GM13977 (cell line): ENCODE data around the gene PDGFRB.
A peak's percentile ranks its signal among the peaks of the same experiment; 100 is the strongest.

Source experiments
- DNase-seq: peaks from one replicate; pipeline ENCODE4 v3.0.0; 2012; ENCODE audit warnings: low spot score
- in situ Hi-C: fragments of 300-500 bp; cut with MboI; formaldehyde crosslinking; loops from one replicate; pipeline ENCODE4 v1.12.0; 2022; ENCODE audit warnings: low sequenced_read_pairs, low pct_unique_long_range_greater_than_20kb, mixed read lengths, inconsistent platforms; ENCODE audit not compliant: unreplicated experiment
- TF ChIP-seq, protein P1 (sequence below): IDR thresholded peaks from 2 replicates; pipeline ENCODE4 v1.5.1; 2012; ENCODE audit warnings: mild to moderate bottlenecking, control low read depth; ENCODE audit not compliant: insufficient read depth; ENCODE audit errors: extremely low read depth, missing control alignments

Gene PDGFRB

DNA sequence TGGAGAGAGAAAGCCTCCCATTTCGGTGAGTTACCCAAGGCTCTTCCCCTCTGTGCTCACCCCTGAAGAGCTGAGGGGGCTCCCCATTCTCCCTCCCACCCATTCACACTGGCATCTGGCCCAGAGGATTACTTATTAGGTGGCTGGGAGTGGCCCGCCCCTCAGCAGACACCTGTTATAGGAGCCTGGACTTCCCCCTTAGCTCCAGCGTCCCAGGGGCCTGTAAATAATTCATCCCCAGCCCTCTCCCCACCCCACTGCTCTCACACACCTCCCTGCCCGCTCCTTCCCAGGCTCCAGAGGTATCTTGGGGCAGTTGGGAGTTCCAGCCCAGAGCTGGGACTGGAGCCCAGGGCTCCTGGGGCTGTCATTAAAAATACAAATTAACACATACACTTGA, 22.6 kb upstream of the PDGFRB start:
- TF ChIP-seq, protein P1, sequence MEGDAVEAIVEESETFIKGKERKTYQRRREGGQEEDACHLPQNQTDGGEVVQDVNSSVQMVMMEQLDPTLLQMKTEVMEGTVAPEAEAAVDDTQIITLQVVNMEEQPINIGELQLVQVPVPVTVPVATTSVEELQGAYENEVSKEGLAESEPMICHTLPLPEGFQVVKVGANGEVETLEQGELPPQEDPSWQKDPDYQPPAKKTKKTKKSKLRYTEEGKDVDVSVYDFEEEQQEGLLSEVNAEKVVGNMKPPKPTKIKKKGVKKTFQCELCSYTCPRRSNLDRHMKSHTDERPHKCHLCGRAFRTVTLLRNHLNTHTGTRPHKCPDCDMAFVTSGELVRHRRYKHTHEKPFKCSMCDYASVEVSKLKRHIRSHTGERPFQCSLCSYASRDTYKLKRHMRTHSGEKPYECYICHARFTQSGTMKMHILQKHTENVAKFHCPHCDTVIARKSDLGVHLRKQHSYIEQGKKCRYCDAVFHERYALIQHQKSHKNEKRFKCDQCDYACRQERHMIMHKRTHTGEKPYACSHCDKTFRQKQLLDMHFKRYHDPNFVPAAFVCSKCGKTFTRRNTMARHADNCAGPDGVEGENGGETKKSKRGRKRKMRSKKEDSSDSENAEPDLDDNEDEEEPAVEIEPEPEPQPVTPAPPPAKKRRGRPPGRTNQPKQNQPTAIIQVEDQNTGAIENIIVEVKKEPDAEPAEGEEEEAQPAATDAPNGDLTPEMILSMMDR = no peak
- peak; percentile 64 for DNase-seq
- in situ Hi-C loops = no loop called here

DNA sequence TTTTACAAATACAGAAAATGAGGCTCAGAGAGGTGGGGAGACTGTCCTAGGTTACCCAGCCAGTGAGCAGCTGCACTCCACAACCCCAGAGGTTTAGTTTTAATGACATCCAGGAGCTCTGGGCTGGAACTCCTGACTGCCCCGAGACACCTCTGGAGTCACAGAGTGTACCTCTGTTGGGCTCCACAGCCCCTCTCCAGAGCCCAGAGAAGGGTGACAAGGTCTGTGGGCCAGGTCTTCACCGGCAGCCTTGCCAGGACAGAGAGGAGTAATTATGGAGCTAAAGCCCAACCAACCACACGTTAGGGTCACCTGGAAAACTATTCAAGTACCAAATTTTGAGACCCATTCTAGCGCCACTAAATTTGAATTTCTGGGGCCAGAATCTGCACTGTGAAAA, 22.1 kb upstream of the PDGFRB start:
- in situ Hi-C loops = no loop called here
- no peak for DNase-seq
- TF ChIP-seq, protein P1 = no peak

- in situ Hi-C loops = no loop called here
- DNase-seq = no peak
- TF ChIP-seq, protein P1 = no peak
Observed at GRCh38 chr5:150176745-150177477, 21.3 kb upstream of the PDGFRB start.

DNA sequence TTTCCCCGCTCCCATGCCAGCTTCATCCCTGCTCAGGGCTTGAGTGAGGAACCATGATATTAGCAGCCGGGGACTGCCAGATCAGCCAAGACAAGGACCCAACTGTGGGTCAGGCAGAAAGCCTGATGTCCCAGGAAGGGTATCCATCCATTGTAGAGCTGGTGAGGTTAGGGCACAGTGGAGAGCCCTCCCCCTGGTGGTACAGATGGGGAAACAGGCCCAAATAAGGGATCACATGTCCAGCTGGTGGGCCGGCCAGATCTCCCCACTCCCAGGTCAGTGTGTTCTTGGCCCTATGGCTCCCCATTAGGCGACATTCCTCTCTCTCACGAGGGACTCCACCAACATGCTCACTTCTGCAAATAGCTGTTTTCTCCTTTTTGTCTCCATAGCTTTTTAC, 19.9 kb upstream of the PDGFRB start:
- TF ChIP-seq, protein P1 = peak; percentile 50
- in situ Hi-C loops = no loop called here
- peak; percentile 69 for DNase-seq

GRCh38 chr5:150175076-150175475, 19.4 kb upstream of the PDGFRB start:
- in situ Hi-C loops = no loop called here
- no peak for DNase-seq
- TF ChIP-seq, protein P1 = no peak

DNA sequence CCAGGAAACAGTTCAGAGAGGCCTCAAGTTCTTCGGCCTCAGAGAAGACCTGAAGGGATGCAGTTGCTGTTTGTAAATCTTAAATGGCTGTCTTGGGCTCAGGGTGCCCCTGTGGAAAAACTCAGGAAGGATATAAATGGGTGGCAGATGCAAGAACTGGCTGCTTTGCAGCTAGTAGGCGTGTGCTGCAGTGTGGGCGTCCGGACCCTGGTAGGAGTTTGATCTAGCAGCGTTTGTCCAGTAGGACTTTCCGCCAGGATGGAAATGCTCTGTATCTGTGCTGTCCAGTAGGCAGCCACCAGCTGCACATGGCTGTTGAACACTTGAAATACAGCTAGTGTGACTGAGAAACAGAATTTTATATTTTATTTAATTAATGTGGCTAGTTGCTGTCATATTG, 18.6 kb upstream of the PDGFRB start:
- in situ Hi-C loops = no loop called here
- DNase-seq = no peak
- TF ChIP-seq, protein P1 = no peak
